ENCODE measurements around the gene PLEKHG7.

Gene PLEKHG7

DNA sequence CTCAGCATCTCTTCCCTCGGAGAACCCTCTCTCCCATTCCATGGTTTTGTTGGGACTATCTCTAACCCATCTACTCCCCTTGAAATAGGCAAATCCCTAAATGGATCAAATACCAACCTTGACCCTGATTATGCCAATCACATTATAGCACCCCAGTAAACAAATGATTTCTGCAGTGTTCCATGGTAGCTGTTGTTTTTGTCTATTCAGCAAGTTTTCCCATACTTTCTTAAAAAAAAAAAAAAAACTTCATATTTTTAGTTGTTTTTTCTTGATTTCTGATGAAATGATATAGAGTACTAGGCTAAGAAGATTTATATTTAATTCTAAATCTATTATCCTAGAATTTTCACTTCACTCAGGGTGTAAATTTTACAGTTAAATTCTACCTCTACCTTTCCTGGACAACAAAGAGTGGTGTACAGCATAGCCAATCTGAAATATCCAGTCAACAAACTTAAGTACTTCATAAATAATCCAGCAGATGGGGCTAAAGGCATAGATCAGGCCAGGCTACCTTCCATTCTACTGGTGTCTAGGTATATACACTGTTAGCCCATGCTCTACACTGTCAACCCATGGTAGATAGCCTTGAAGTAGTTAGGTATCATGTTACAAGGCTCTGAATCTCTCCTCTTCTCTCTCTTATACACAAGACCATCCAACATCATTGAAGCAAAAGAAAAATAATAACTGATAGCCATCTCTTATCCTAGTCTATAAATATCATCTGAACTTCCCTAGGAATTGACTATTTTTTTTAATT is 82.2 kb downstream of the PLEKHG7 start:
- TF ChIP-seq FOXP2 (optimal IDR thresholded peaks at IDR 0.05; ENCODE audit: borderline replicate concordance, extremely low read depth, extremely low read length, insufficient read depth): no peak
- no peak for TF ChIP-seq TAF1 (IDR thresholded peaks at IDR 0.05; ENCODE audit: borderline replicate concordance, insufficient read depth, low read length)
- no peak for TF ChIP-seq POLR2AphosphoS5 (IDR thresholded peaks at IDR 0.05; ENCODE audit: low read depth, low read length)
- TF ChIP-seq SIN3A (IDR thresholded peaks at IDR 0.05; ENCODE audit: borderline replicate concordance, insufficient read depth, low read length): no peak
- TF ChIP-seq REST (IDR thresholded peaks at IDR 0.05; ENCODE audit: insufficient read depth in 1 of 2, low read depth in 2 of 2, low read length in 2 of 2): no peak

- TF ChIP-seq TAF1 (IDR thresholded peaks at IDR 0.05; ENCODE audit: borderline replicate concordance, insufficient read depth, low read length): no peak
These were observed 82.8 kb downstream of the PLEKHG7 start for GRCh38 chr12:92785563-92785950.

DNA sequence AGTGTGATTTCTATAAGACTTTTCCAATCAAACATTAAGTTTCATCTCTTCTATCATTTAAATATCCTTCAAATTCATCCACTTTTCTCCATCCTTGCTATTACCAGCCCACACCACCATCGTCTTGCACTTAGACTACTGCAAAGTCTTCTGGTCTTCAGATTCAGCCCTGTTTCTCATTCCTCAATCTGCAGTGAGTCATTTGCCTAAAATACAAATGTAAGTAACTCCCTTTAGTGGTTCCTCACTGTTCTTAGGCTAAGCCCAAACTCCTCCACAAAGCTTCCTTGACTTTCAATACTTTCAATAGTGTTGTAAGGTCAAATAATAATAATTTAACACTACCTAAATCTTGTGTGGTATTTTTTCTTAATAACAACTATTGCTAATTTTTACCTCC is 83.3 kb downstream of the PLEKHG7 start:
- TF ChIP-seq TAF1 (IDR thresholded peaks at IDR 0.05; ENCODE audit: borderline replicate concordance, insufficient read depth, low read length): no peak
- no peak for TF ChIP-seq SIN3A (IDR thresholded peaks at IDR 0.05; ENCODE audit: borderline replicate concordance, insufficient read depth, low read length)
- TF ChIP-seq REST (IDR thresholded peaks at IDR 0.05; ENCODE audit: insufficient read depth in 1 of 2, low read depth in 2 of 2, low read length in 2 of 2): no peak
- no peak for TF ChIP-seq FOXP2 (optimal IDR thresholded peaks at IDR 0.05; ENCODE audit: borderline replicate concordance, extremely low read depth, extremely low read length, insufficient read depth)
- no peak for TF ChIP-seq POLR2AphosphoS5 (IDR thresholded peaks at IDR 0.05; ENCODE audit: low read depth, low read length)

GRCh38 chr12:92794814-92795213 is 92.0 kb downstream of the PLEKHG7 start:
- TF ChIP-seq FOXP2 (optimal IDR thresholded peaks at IDR 0.05; ENCODE audit: borderline replicate concordance, extremely low read depth, extremely low read length, insufficient read depth) (no peak), POLR2AphosphoS5 (IDR thresholded peaks at IDR 0.05; ENCODE audit: low read depth, low read length) (no peak), REST (IDR thresholded peaks at IDR 0.05; ENCODE audit: insufficient read depth in 1 of 2, low read depth in 2 of 2, low read length in 2 of 2) (no peak), SIN3A (IDR thresholded peaks at IDR 0.05; ENCODE audit: borderline replicate concordance, insufficient read depth, low read length) (no peak), TAF1 (IDR thresholded peaks at IDR 0.05; ENCODE audit: borderline replicate concordance, insufficient read depth, low read length) (no peak)

DNA sequence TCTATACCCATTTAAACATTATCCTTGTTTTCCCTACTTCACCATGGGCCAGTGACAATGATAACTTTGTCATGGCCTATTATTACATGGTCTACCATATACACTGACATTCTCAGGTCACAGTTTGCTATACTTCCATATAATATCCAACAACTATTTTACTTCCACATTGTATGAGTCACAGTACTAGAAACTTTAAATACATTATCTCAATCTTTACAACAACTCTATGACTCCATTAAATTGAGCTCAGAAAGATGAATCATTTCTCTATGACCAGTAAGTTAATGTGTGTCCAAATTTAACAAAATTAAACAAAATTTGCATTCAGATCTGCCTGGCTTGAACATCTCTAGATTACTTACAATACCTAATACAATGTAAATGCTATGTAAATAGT is 93.9 kb downstream of the PLEKHG7 start:
- no peak for TF ChIP-seq FOXP2 (optimal IDR thresholded peaks at IDR 0.05; ENCODE audit: borderline replicate concordance, extremely low read depth, extremely low read length, insufficient read depth)
- no peak for TF ChIP-seq REST (IDR thresholded peaks at IDR 0.05; ENCODE audit: insufficient read depth in 1 of 2, low read depth in 2 of 2, low read length in 2 of 2)
- no peak for TF ChIP-seq TAF1 (IDR thresholded peaks at IDR 0.05; ENCODE audit: borderline replicate concordance, insufficient read depth, low read length)
- TF ChIP-seq SIN3A (IDR thresholded peaks at IDR 0.05; ENCODE audit: borderline replicate concordance, insufficient read depth, low read length): no peak
- TF ChIP-seq POLR2AphosphoS5 (IDR thresholded peaks at IDR 0.05; ENCODE audit: low read depth, low read length): no peak
